SK-N-SH treated with all-trans-retinoic acid at 6 μM for 48 hours (cell line): ENCODE data around the gene TLCD3A.

Experiments
- ATAC-seq: fragments of 200-7000 bp; cut with Tn5 transposase; 3 replicates; pipeline ENCODE4 v1.9.1; 2020; ENCODE audit warnings: mild to moderate bottlenecking, moderate library complexity
- ARNTL ChIP-seq: fragments of 450-650 bp; formaldehyde crosslinking; IDR thresholded peaks from 2 replicates; pipeline ENCODE4 v1.5.0; 2020; ENCODE audit warnings: low read depth, mild to moderate bottlenecking, moderate library complexity, borderline replicate concordance
- BACH2 ChIP-seq: fragments of 250-450 bp; sonication (Bioruptor Pico); IDR thresholded peaks from 2 replicates; pipeline ENCODE4 v1.9.0; 2021; ENCODE audit warnings: mild to moderate bottlenecking, borderline replicate concordance
- CREB5 ChIP-seq: fragments of 250-450 bp; sonication (Bioruptor Pico); IDR thresholded peaks from 2 replicates; pipeline ENCODE4 v1.5.1; 2020; ENCODE audit warnings: low read depth, mild to moderate bottlenecking, moderate library complexity
- CSDC2 ChIP-seq: fragments of 250-450 bp; sonication (Bioruptor Pico); IDR thresholded peaks from 2 replicates; pipeline ENCODE4 v1.5.0; 2020; ENCODE audit warnings: mild to moderate bottlenecking, moderate library complexity
- CSRNP3 ChIP-seq: fragments of 250-450 bp; sonication (Bioruptor Pico); IDR thresholded peaks from 2 replicates; pipeline ENCODE4 v1.5.1; 2021; ENCODE audit warnings: mild to moderate bottlenecking, moderate library complexity
- ESRRG ChIP-seq: fragments of 250-450 bp; sonication (Bioruptor Pico); IDR thresholded peaks from 2 replicates; pipeline ENCODE4 v1.6.1; 2021; ENCODE audit warnings: mild to moderate bottlenecking
- GLIS3 ChIP-seq: fragments of 250-450 bp; sonication (Bioruptor Pico); IDR thresholded peaks from 2 replicates; pipeline ENCODE4 v1.5.0; 2020; ENCODE audit warnings: mild to moderate bottlenecking, moderate library complexity
- ISL1 ChIP-seq: fragments of 250-450 bp; sonication (Bioruptor Pico); IDR thresholded peaks from 2 replicates; pipeline ENCODE4 v2.1.2; 2022; ENCODE audit warnings: mild to moderate bottlenecking, moderate library complexity
- OSR1 ChIP-seq: fragments of 250-450 bp; sonication (Bioruptor Pico); IDR thresholded peaks from 2 replicates; pipeline ENCODE4 v1.8.0; 2022; ENCODE audit warnings: moderate library complexity, mild to moderate bottlenecking, inconsistent platforms
- PATZ1 ChIP-seq: fragments of 250-450 bp; sonication (Bioruptor Pico); IDR thresholded peaks from 2 replicates; pipeline ENCODE4 v1.8.0; 2020; ENCODE audit warnings: mild to moderate bottlenecking, moderate library complexity, borderline replicate concordance
- POU6F1 ChIP-seq: fragments of 250-450 bp; sonication (Bioruptor Pico); IDR thresholded peaks from 2 replicates; pipeline ENCODE4 v1.8.0; 2021; ENCODE audit warnings: low read depth, mild to moderate bottlenecking, moderate library complexity, borderline replicate concordance
- PPARA ChIP-seq: fragments of 250-450 bp; sonication (Bioruptor Pico); IDR thresholded peaks from 2 replicates; pipeline ENCODE4 v1.5.0; 2020; ENCODE audit warnings: mild to moderate bottlenecking, borderline replicate concordance
- RARB ChIP-seq: fragments of 250-450 bp; sonication (Bioruptor Pico); IDR thresholded peaks from 2 replicates; pipeline ENCODE4 v1.8.0; 2021; ENCODE audit warnings: mild to moderate bottlenecking, moderate library complexity
- SNAI2 ChIP-seq: fragments of 250-450 bp; sonication (Bioruptor Pico); IDR thresholded peaks from 2 replicates; pipeline ENCODE4 v1.5.0; 2020; ENCODE audit warnings: mild to moderate bottlenecking, moderate library complexity
- TCF4 ChIP-seq: fragments of 250-450 bp; sonication (Bioruptor Pico); IDR thresholded peaks from 2 replicates; pipeline ENCODE4 v1.8.0; 2021; ENCODE audit warnings: mild to moderate bottlenecking, moderate library complexity, borderline replicate concordance
- TSHZ2 ChIP-seq: fragments of 250-450 bp; sonication (Bioruptor Pico); IDR thresholded peaks from 2 replicates; pipeline ENCODE4 v1.5.0; 2020; ENCODE audit warnings: mild to moderate bottlenecking, moderate library complexity
- ZC3H10 ChIP-seq: fragments of 250-450 bp; sonication (Bioruptor Pico); IDR thresholded peaks from 2 replicates; pipeline ENCODE4 v1.5.1; 2021; ENCODE audit warnings: mild to moderate bottlenecking, moderate library complexity
- ZFP3 ChIP-seq: fragments of 250-450 bp; sonication (Bioruptor Pico); IDR thresholded peaks from 2 replicates; pipeline ENCODE4 v1.5.0; 2020; ENCODE audit warnings: mild to moderate bottlenecking, moderate library complexity
- ZFP30 ChIP-seq: fragments of 450-650 bp; formaldehyde crosslinking; IDR thresholded peaks from 2 replicates; pipeline ENCODE4 v1.5.0; 2022; ENCODE audit warnings: mild to moderate bottlenecking, moderate library complexity
- ZNF565 ChIP-seq: fragments of 450-650 bp; formaldehyde crosslinking; conservative IDR thresholded peaks from 2 replicates; pipeline ENCODE4 v1.5.0; 2020; ENCODE audit warnings: low read depth, mild to moderate bottlenecking, moderate library complexity
- ZNF70 ChIP-seq: fragments of 450-650 bp; formaldehyde crosslinking; IDR thresholded peaks from 2 replicates; pipeline ENCODE4 v1.5.0; 2020; ENCODE audit warnings: mild to moderate bottlenecking, moderate library complexity
- ZNF8 ChIP-seq: fragments of 450-650 bp; formaldehyde crosslinking; IDR thresholded peaks from 2 replicates; pipeline ENCODE4 v1.5.0; 2020; ENCODE audit warnings: mild to moderate bottlenecking, moderate library complexity

Gene TLCD3A

GRCh38 chr17:752002-752619, 19.7 kb downstream of the TLCD3A start, which contains the start of gene GEMIN4:
GEMIN4 (minus strand) TSS chr17:752264; CDS start chr17:752142, 122 bp downstream.
- TF ChIP-seq ARNTL (CRISPR knock-in tag) (no peak), TSHZ2 (CRISPR knock-in tag) (no peak), ZC3H10 (CRISPR knock-in tag) (no peak), ZNF8 (CRISPR knock-in tag) (no peak), CSRNP3 (no peak), TCF4 (CRISPR knock-in tag) (no peak), GLIS3 (CRISPR knock-in tag) (no peak), RARB (CRISPR knock-in tag) (no peak), ESRRG (CRISPR knock-in tag) (no peak), ZFP3 (CRISPR knock-in tag) (no peak), ZFP30 (CRISPR knock-in tag) (no peak), CREB5 (CRISPR knock-in tag) (no peak), OSR1 (CRISPR knock-in tag) (no peak), PPARA (no peak), SNAI2 (CRISPR knock-in tag) (no peak)
- ATAC-seq: peak; percentile 93

GRCh38 chr17:752620-753219, 20.3 kb downstream of the TLCD3A start:
- ATAC-seq: peak; percentile 2
- TF ChIP-seq ZC3H10 (CRISPR knock-in tag) (no peak), CSRNP3 (no peak), ZNF8 (CRISPR knock-in tag) (no peak), ISL1 (CRISPR knock-in tag) (no peak), PATZ1 (no peak), ZNF70 (CRISPR knock-in tag) (no peak), CSDC2 (CRISPR knock-in tag) (no peak), ZNF565 (CRISPR knock-in tag) (no peak), POU6F1 (CRISPR knock-in tag) (no peak), BACH2 (CRISPR knock-in tag) (no peak), ESRRG (CRISPR knock-in tag) (no peak), TSHZ2 (CRISPR knock-in tag) (no peak), PPARA (no peak), SNAI2 (CRISPR knock-in tag) (no peak), CREB5 (CRISPR knock-in tag) (no peak), GLIS3 (CRISPR knock-in tag) (no peak), ZFP3 (CRISPR knock-in tag) (no peak), ZFP30 (CRISPR knock-in tag) (no peak)
